ENCODE measurements around the gene STAB2.

DNA sequence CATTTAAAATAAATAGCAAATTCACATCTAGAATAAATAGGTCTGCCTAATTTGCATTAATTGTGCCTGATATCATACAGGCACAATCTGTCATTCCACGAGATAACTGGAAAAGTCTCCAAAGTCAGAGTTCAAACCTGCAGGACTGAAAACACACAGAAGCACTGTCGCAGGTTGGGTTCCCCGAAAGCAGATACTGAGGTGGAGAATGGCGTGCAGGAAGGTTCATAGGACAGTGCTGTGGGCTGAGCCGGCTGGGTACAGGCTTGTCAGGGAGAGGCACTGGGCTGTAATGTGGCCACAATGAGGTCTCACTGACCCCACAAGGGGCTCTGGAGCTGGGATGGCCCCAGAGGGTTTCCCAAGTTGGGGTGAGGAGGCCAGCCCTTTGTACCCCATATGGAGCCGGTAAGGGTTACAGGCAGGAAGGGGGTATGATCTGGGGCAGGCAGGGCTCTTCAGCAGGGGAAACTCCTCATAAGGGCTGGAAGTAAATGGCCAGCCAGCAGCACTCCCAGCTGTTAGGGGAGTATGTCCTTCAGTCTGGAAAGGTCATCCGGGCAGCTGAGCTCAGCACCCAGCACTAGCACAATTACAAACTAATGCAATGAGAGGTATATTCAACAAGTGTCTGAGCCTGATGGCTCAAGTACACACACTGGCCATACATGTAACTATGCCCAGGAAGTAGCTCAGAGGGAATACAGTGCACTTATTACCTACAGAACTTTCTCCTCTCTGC lies 185.5 kb downstream of the STAB2 start:
- TF ChIP-seq POLR2A (IDR thresholded peaks at IDR 0.05) (no peak), CTCF (IDR thresholded peaks at IDR 0.05 in 4 of 5, conservative IDR thresholded peaks at IDR 0.05 in 1 of 5) (no peak)

Data from gastrocnemius medialis (tissue), 4 donors.